Panc1 (cell line): ENCODE measurements around the gene ITGA8. TPM values are rescaled to one million over a fixed set of nuclear protein-coding genes. Genes with fewer than 3 reads are reported as not detected.

ENCODE experiments used
- ATAC-seq: fragments of 200-7000 bp; cut with Tn5 transposase; 2 replicates; pipeline ENCODE4 v1.9.1; 2020; ENCODE audit warnings: mild to moderate bottlenecking, moderate library complexity
- BruUV-seq: library from RNA; stranded (reverse); fragments of 400-500 nt; replicated peaks from 2 replicates; lab custom pipeline; 2021; lab: Mats Ljungman, UMichigan
- CTCF ChIA-PET: fragments of 300-600 bp; sonication (Branson Sonifier 250); formaldehyde crosslinking; loops from one replicate; lab custom pipeline; 2022; ENCODE audit warnings: antibody characterized with exemption; lab: Charles Lee
- POLR2A ChIA-PET: fragments of 300-600 bp; sonication (Branson Sonifier 250); formaldehyde crosslinking; loops from one replicate; lab custom pipeline; 2022; ENCODE audit warnings: antibody characterized with exemption; lab: Charles Lee
- DNase-seq: peaks from one replicate; pipeline ENCODE4 v3.0.0-alpha.2; 2010; ENCODE audit warnings: low read depth, low spot score
- H3K27ac ChIP-seq: 2 replicates; pipeline ENCODE4 v1.5.1; 2011; ENCODE audit warnings: mild to moderate bottlenecking, low read length, inconsistent platforms
- H3K27me3 ChIP-seq: fragments of 200-500 bp; sonication (Bioruptor generic); 2 replicates; pipeline ENCODE4 v1.6.0; 2014; ENCODE audit warnings: low read length, inconsistent platforms; ENCODE audit not compliant: control insufficient read depth, insufficient read depth
- H3K36me3 ChIP-seq: fragments of 200-500 bp; sonication (Bioruptor generic); 2 replicates; pipeline ENCODE4 v1.5.1; 2014; ENCODE audit warnings: inconsistent platforms, mild to moderate bottlenecking, low read length, moderate library complexity; ENCODE audit not compliant: control insufficient read depth, insufficient read depth
- H3K4me1 ChIP-seq: 2 replicates; pipeline ENCODE4 v1.5.1; 2011; ENCODE audit warnings: inconsistent platforms, mild to moderate bottlenecking, low read length, moderate library complexity; ENCODE audit not compliant: control insufficient read depth, insufficient read depth
- H3K4me3 ChIP-seq, 2 experiments: 2 replicates each; pipeline ENCODE4 v1.5.1; 2011 to 2012; ENCODE audit warnings: low read depth in 2 of 2, low read length in 2 of 2, mild to moderate bottlenecking in 2 of 2, inconsistent platforms in 1 of 2, moderate library complexity in 1 of 2
- H3K9me3 ChIP-seq: fragments of 200-500 bp; sonication (Bioruptor generic); 2 replicates; pipeline ENCODE4 v1.5.1; 2014; ENCODE audit warnings: low read depth, mild to moderate bottlenecking, inconsistent platforms, low read length, moderate library complexity; ENCODE audit not compliant: control insufficient read depth, insufficient read depth
- CTCF ChIP-seq: fragments of 450-650 bp; IDR thresholded peaks from 2 replicates; pipeline ENCODE4 v1.5.1; 2017; ENCODE audit warnings: mild to moderate bottlenecking
- POLR2AphosphoS5 ChIP-seq: IDR thresholded peaks from 2 replicates; pipeline ENCODE4 v1.6.1; 2012; ENCODE audit warnings: mild to moderate bottlenecking, low read depth, low read length, moderate library complexity
- REST ChIP-seq, 2 experiments: IDR thresholded peaks; 2 replicates each; pipeline ENCODE4 v1.6.1; 2011 to 2012; ENCODE audit warnings: low read depth in 2 of 2, control low read depth in 1 of 2, low read length in 1 of 2, mild to moderate bottlenecking in 1 of 2, moderate library complexity in 1 of 2; ENCODE audit not compliant: insufficient read depth in 1 of 2
- SIN3A ChIP-seq: IDR thresholded peaks from 2 replicates; pipeline ENCODE4 v1.6.1; 2012; ENCODE audit warnings: low read depth, mild to moderate bottlenecking, low read length, moderate library complexity, borderline replicate concordance; ENCODE audit not compliant: insufficient read depth
- TCF7L2 ChIP-seq: IDR thresholded peaks from 2 replicates; pipeline ENCODE4 v1.6.1; 2011; ENCODE audit warnings: mild to moderate bottlenecking, low read depth, low read length, inconsistent platforms
- in situ Hi-C: cut with HindIII; loops from 2 replicates; pipeline ENCODE4 v1.10.0; 2016; ENCODE audit warnings: low sequenced_read_pairs, low pct_unique_long_range_greater_than_20kb
- intact Hi-C: fragments of 100-400 bp; cut with micrococcal nuclease; formaldehyde crosslinking; loops from one replicate; pipeline ENCODE4 v1.10.0; 2022; ENCODE audit not compliant: unreplicated experiment
- total RNA-seq: library from RNA; stranded (reverse); gene quantifications from one replicate; pipeline ENCODE4 v1.2.1, GENCODE V29; 2021; ENCODE audit not compliant: unreplicated experiment

ITGA8 gene
- total RNA-seq, 1 experiment from 2014 or later = 0.18 TPM

GRCh38 chr10:15712883-15713282 is 6.8 kb downstream of the ITGA8 start:
- Histone ChIP-seq H3K4me3 (no peak overlapping the region), H3K27ac (no peak overlapping the region), H3K4me1 (no peaks in the 10 kb centered on the region), H3K36me3 (no peaks in the 10 kb centered on the region), H3K9me3 (no peaks in the 10 kb centered on the region), H3K27me3 (peaks cover 3% of the 10 kb centered on the region)
- intact Hi-C loops (no loop called here), in situ Hi-C loops (no loop called here)
- ChIA-PET CTCF (no interaction called here), POLR2A (no interaction called here)
- DNase-seq = no peak
- no peak for ATAC-seq
- no peak for TF ChIP-seq SIN3A
- no peak for TF ChIP-seq TCF7L2
- TF ChIP-seq REST (IDR thresholded peaks at IDR 0.05; ENCODE audit: insufficient read depth in 1 of 2, low read depth in 2 of 2, low read length in 1 of 2) = no peak
- no peak for TF ChIP-seq CTCF
- TF ChIP-seq POLR2AphosphoS5 = no peak
- no TSS peak for BruUV-seq

- Histone ChIP-seq H3K36me3 (no peaks in the 10 kb centered on the region), H3K27ac (no peak overlapping the region), H3K4me3 (no peak overlapping the region), H3K9me3 (no peaks in the 10 kb centered on the region), H3K4me1 (no peaks in the 10 kb centered on the region), H3K27me3 (no peaks in the 10 kb centered on the region; the same call in 1 of the 2 replicates)
- DNase-seq (no peak), ATAC-seq (no peak)
- ChIA-PET CTCF (no interaction called here), POLR2A (no interaction called here)
- intact Hi-C loops (no loop called here), in situ Hi-C loops (no loop called here)
- BruUV-seq = no TSS peak
- TF ChIP-seq POLR2AphosphoS5 (no peak), CTCF (no peak), TCF7L2 (no peak), REST (IDR thresholded peaks at IDR 0.05; ENCODE audit: insufficient read depth in 1 of 2, low read depth in 2 of 2, low read length in 1 of 2) (no peak), SIN3A (no peak)
These were observed 9.3 kb downstream of the ITGA8 start for GRCh38 chr10:15710455-15710854.
